Uterus (tissue), 4 donors: ENCODE measurements around the gene PACSIN2. TPM values are rescaled to one million over a fixed set of nuclear protein-coding genes. Genes with fewer than 3 reads are reported as not detected.

ENCODE experiments used
- DNase-seq, 2 donors: peaks; one replicate each; pipeline ENCODE4 v3.0.0-alpha.2; 2019 to 2020
- H3K27ac ChIP-seq, 2 donors: fragments of 200-600 bp; sonication (generic); 1 replicate in 1 of 2; 2 replicates in 1 of 2; pipeline ENCODE4 v1.5.1; 2016 to 2018
- H3K27me3 ChIP-seq, 2 donors: fragments of 200-600 bp; sonication (generic); one replicate each; pipeline ENCODE4 v1.5.1; 2018 to 2019; ENCODE audit warnings: control low read depth in 1 of 2
- H3K36me3 ChIP-seq, 2 donors: fragments of 200-600 bp; sonication (generic); one replicate each; pipeline ENCODE4 v1.5.1; 2019; ENCODE audit warnings: control low read depth in 1 of 2
- H3K4me1 ChIP-seq, 2 donors: fragments of 200-600 bp; sonication (generic); one replicate each; pipeline ENCODE4 v1.5.1; 2018 to 2019; ENCODE audit warnings: control low read depth in 1 of 2
- H3K4me3 ChIP-seq, 2 donors: fragments of 200-600 bp; sonication (generic); 1 replicate in 1 of 2; 2 replicates in 1 of 2; pipeline ENCODE4 v1.5.1; 2018 to 2019; ENCODE audit warnings: mild to moderate bottlenecking in 1 of 2
- H3K9me3 ChIP-seq, 2 donors: fragments of 200-600 bp; sonication (generic); one replicate each; pipeline ENCODE4 v1.5.1; 2019; ENCODE audit warnings: control low read depth in 1 of 2
- POLR2A ChIP-seq, 2 donors: fragments of 450-650 bp; IDR thresholded peaks; one replicate each; pipeline ENCODE4 v1.6.1; 2016; ENCODE audit warnings: antibody characterized with exemption in 2 of 2, mild to moderate bottlenecking in 1 of 2, moderate library complexity in 1 of 2
- intact Hi-C: fragments of 100-400 bp; cut with DNase I; formaldehyde crosslinking; loops from one replicate; pipeline ENCODE4 v1.15.1; 2023; ENCODE audit warnings: low total_unique reads
- total RNA-seq, 4 donors: library from RNA; depleted of rRNA in 3 of 4; stranded (reverse); fragments of >200 nt in 3 of 4; gene quantifications; one replicate each; pipeline versions ENCODE4 v1.1.0 to v1.2.4, GENCODE V29; 2014 to 2023
- TF ChIP-seq, protein P1 (sequence below), 4 experiments: fragments of 200-600 bp in 2 of 4; fragments of 450-650 bp in 2 of 4; sonication (generic) in 2 of 4; IDR thresholded peaks; one replicate each; pipeline ENCODE4 v1.5.1; 2016 to 2019; ENCODE audit warnings: antibody characterized with exemption in 4 of 4, mild to moderate bottlenecking in 2 of 4, moderate library complexity in 1 of 4
- donor health status: DM: yes; HTN: yes; CAD: no.

PACSIN2 gene
- total RNA-seq, 4 donors from 2014 or later = 34.4 to 66.1 (median 48.0) TPM

DNA sequence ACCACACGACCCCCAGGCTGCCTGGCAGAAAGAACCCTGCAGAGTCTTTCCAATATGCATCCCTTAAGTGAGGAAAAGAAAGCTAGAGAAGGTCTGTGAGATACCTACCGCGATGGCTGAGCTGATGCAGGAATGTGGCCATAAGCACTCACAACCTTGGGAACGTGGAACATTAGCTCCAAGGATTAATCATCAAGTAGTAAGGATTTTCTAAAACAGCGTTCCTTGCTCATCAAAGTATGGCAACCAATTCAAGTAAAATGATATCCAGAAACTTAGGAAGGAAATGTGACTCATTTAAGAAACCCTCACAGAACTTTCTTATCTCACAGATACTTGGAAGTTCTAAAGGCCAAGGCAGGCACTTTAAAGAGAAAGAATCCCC is 12.8 kb downstream of the PACSIN2 start:
- TF ChIP-seq POLR2A (IDR thresholded peaks at IDR 0.05) = no peak
- TF ChIP-seq, protein P1, sequence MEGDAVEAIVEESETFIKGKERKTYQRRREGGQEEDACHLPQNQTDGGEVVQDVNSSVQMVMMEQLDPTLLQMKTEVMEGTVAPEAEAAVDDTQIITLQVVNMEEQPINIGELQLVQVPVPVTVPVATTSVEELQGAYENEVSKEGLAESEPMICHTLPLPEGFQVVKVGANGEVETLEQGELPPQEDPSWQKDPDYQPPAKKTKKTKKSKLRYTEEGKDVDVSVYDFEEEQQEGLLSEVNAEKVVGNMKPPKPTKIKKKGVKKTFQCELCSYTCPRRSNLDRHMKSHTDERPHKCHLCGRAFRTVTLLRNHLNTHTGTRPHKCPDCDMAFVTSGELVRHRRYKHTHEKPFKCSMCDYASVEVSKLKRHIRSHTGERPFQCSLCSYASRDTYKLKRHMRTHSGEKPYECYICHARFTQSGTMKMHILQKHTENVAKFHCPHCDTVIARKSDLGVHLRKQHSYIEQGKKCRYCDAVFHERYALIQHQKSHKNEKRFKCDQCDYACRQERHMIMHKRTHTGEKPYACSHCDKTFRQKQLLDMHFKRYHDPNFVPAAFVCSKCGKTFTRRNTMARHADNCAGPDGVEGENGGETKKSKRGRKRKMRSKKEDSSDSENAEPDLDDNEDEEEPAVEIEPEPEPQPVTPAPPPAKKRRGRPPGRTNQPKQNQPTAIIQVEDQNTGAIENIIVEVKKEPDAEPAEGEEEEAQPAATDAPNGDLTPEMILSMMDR (IDR thresholded peaks at IDR 0.05) = no peak
- intact Hi-C loops = no loop called here
- peaks cover 5 to 9% of the 10 kb centered on the region in 2 donors for H3K4me1 ChIP-seq
- peak overlapping the region in 1 of 2 donors; percentile 18 for H3K27ac ChIP-seq
- H3K4me3 ChIP-seq = no peak overlapping the region
- H3K9me3 ChIP-seq = no peaks in the 10 kb centered on the region
- no peaks in the 10 kb centered on the region for H3K27me3 ChIP-seq
- no peak for DNase-seq
- no peaks in the 10 kb centered on the region for H3K36me3 ChIP-seq

GRCh38 chr22:43001271-43002201 is 13.4 kb downstream of the PACSIN2 start:
- no peak for TF ChIP-seq POLR2A (IDR thresholded peaks at IDR 0.05)
- TF ChIP-seq, protein P1 (IDR thresholded peaks at IDR 0.05) = no peak
- H3K9me3 ChIP-seq = no peaks in the 10 kb centered on the region
- DNase-seq = no peak
- intact Hi-C loops = no loop called here
- peak overlapping the region in 1 of 2 donors; percentile 18 for H3K27ac ChIP-seq
- H3K36me3 ChIP-seq = no peaks in the 10 kb centered on the region
- peaks cover 5 to 9% of the 10 kb centered on the region in 2 donors for H3K4me1 ChIP-seq
- no peak overlapping the region for H3K4me3 ChIP-seq
- H3K27me3 ChIP-seq = no peaks in the 10 kb centered on the region

DNA sequence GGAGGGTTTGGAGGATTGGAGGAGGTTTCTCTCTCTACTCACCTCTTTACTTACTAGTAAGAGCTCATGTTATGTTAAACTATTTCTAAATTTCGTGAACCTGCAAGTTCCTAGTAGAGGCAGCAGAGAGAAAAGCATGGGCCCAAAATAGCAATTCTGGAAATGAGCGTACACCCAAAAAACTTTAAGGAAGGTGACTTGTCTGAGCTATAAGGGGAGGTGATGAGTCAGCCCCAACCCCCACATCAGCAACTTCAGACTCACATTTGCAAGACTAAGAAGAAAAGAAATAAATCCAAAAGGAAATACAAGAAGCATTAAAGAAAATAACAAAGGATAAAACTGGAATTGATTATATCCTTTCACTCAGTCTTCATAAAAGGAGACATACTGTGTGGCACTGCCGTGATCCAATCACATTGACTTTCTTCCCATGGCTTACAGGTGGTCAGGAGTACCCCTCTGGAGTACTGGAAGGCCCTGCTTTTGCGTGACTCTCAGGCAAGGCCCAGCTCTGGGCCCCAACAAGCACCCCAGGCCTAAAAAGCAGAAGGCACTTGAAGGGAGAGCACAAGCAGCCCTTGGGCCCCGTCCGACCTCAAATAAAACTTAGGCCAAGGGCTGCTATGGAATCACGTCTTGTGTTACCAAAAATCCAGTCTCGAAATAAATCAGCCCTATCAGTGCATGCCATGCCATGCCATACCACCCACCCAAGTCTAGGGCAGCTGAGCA is 14.3 kb downstream of the PACSIN2 start:
- Histone ChIP-seq H3K4me3 (no peak overlapping the region), H3K27me3 (no peaks in the 10 kb centered on the region), H3K4me1 (peaks cover 6 to 9% of the 10 kb centered on the region in 2 donors), H3K36me3 (no peaks in the 10 kb centered on the region), H3K9me3 (no peaks in the 10 kb centered on the region), H3K27ac (no peak overlapping the region)
- DNase-seq = no peak
- TF ChIP-seq POLR2A (IDR thresholded peaks at IDR 0.05) = no peak
- TF ChIP-seq, protein P1 (IDR thresholded peaks at IDR 0.05) = no peak
- intact Hi-C loops = no loop called here

GRCh38 chr22:42997582-42998090 is 17.3 kb downstream of the PACSIN2 start:
- H3K9me3 ChIP-seq = no peaks in the 10 kb centered on the region
- no peaks in the 10 kb centered on the region for H3K36me3 ChIP-seq
- intact Hi-C loops = no loop called here
- H3K4me1 ChIP-seq = peaks cover under 1 to 20% of the 10 kb centered on the region in 2 donors
- peak overlapping the region in 1 of 2 donors; percentile 69 for H3K27ac ChIP-seq
- DNase-seq = no peak
- no peak overlapping the region for H3K4me3 ChIP-seq
- H3K27me3 ChIP-seq = no peaks in the 10 kb centered on the region
- TF ChIP-seq, protein P1 (IDR thresholded peaks at IDR 0.05) = no peak
- no peak for TF ChIP-seq POLR2A (IDR thresholded peaks at IDR 0.05)
